ENCODE results near the gene AUP1. TPM values are rescaled to one million over a fixed set of nuclear protein-coding genes. Genes with fewer than 3 reads are reported as not detected.
A peak's percentile ranks its signal among the peaks of the same experiment; 100 is the strongest.

The AUP1 gene
- total RNA-seq, 5 donors from 2014 or later (not counting 1 experiment from before 2014, with no cell fraction given) = 144 to 167 (median 149) TPM

- Histone ChIP-seq H3K27me3 (replicated peaks in 1 of 2; ENCODE audit: control insufficient read depth in 2 of 2, extremely low read depth in 1 of 2, insufficient read depth in 2 of 2, low read length in 1 of 2) (no peaks in the 10 kb centered on the region), H3K36me3 (ENCODE audit: control insufficient read depth in 2 of 2, extremely low read depth in 1 of 2, insufficient read depth in 1 of 2, low read length in 1 of 2) (peaks cover 0 to 31% of the 10 kb centered on the region in 2 donors), H3K27ac (ENCODE audit: low read length) (peak within 1 kb of the TSS; percentile 67), H3K9me3 (no peaks in the 10 kb centered on the region), H3K4me3 (ENCODE audit: control insufficient read depth in 1 of 2, extremely low read depth in 1 of 2, low read length in 1 of 2) (peak within 1 kb of the TSS; percentile 95 to 98), H3K4me1 (ENCODE audit: control insufficient read depth in 1 of 2, extremely low read depth in 1 of 2, insufficient read depth in 2 of 2, low read length in 2 of 2) (peaks cover 13 to 30% of the 10 kb centered on the region in 2 experiments)
- peak; percentile 90 to 94 (median 91) for ATAC-seq (replicated peaks in 1 of 4)
- WGBS (ENCODE audit: insufficient coverage) = under 1% methylated on average over 45 of the region's 50 CpGs
- peak; percentile 87 to 95 (median 93) for DNase-seq
- CTCF ChIA-PET = interaction anchor here (0.6 to 3.3 kb wide), 15 partner anchors 10 to 287 kb away, joined by 3 to 35 read pairs (median 5); partner anchors contain the start of genes DQX1 (in 1 of the 2), INO80B (in 1 of the 2), MRPL53 (in 1 of the 2) and WBP1 (in 1 of the 2)
- Mint-ChIP-seq H3K36me3 (peaks cover 27% of the 10 kb centered on the region), H3K27me3 (no peaks in the 10 kb centered on the region), H3K9me3 (no peaks in the 10 kb centered on the region), H3K4me3 (peak within 1 kb of the TSS; percentile 91 to 100 (median 99)), H3K4me1 (peaks cover 25 to 44% (median 34%) of the 10 kb centered on the region in 3 donors), H3K27ac (peak within 1 kb of the TSS; percentile 99 to 100)
- POLR2A ChIA-PET = interaction anchor here (0.6 to 1.4 kb wide), 6 partner anchors 9 to 47 kb away, joined by 3 to 6 read pairs (median 4); partner anchors contain the start of genes AUP1 (in 1 of the 2), HTRA2 (in 1 of the 2), MRPL53 (in 1 of the 2) and WBP1 (in 1 of the 2)
Measured at GRCh38 chr2:74482801-74483674, 46.5 kb downstream of the AUP1 start, which contains the start of the genes CCDC142 and TTC31. TSS of gene CCDC142 (minus strand) at chr2:74482998. CDS start at chr2:74482837, 161 bp downstream. TSS of gene TTC31 (plus strand) at chr2:74483081. CDS start at chr2:74483096, 15 bp downstream.

- Histone ChIP-seq H3K4me3 (ENCODE audit: control insufficient read depth in 1 of 2, extremely low read depth in 1 of 2, low read length in 1 of 2) (peak overlapping the region; percentile 95 to 98), H3K36me3 (ENCODE audit: control insufficient read depth in 2 of 2, extremely low read depth in 1 of 2, insufficient read depth in 1 of 2, low read length in 1 of 2) (peaks cover 0 to 32% of the 10 kb centered on the region in 2 donors), H3K27me3 (replicated peaks in 1 of 2; ENCODE audit: control insufficient read depth in 2 of 2, extremely low read depth in 1 of 2, insufficient read depth in 2 of 2, low read length in 1 of 2) (no peaks in the 10 kb centered on the region), H3K4me1 (ENCODE audit: control insufficient read depth in 1 of 2, extremely low read depth in 1 of 2, insufficient read depth in 2 of 2, low read length in 2 of 2) (peaks cover 13 to 30% of the 10 kb centered on the region in 2 experiments), H3K27ac (ENCODE audit: low read length) (peak overlapping the region; percentile 67), H3K9me3 (no peaks in the 10 kb centered on the region)
- H3K27me3 Mint-ChIP-seq = no peaks in the 10 kb centered on the region
- CTCF ChIA-PET = interaction anchor here (0.8 to 3.3 kb wide), 10 partner anchors 9 to 106 kb away, joined by 4 to 35 read pairs (median 12); partner anchors contain the start of genes INO80B (in 1 of the 2), MRPL53 (in 1 of the 2) and WBP1 (in 1 of the 2)
- H3K9me3 Mint-ChIP-seq = no peaks in the 10 kb centered on the region
- H3K4me3 Mint-ChIP-seq = peak overlapping the region; percentile 91 to 100 (median 99)
- H3K27ac Mint-ChIP-seq = peak overlapping the region; percentile 99 to 100
- DNase-seq (peak in 20 of 35 experiments; percentile 5 to 66 (median 34)), ATAC-seq (replicated peaks in 1 of 4) (peak; percentile 45 to 54 (median 52))
- POLR2A ChIA-PET = interaction anchor here (0.8 to 1.4 kb wide), 4 partner anchors 8 to 15 kb away, joined by 3 to 6 read pairs (median 5); partner anchors contain the start of gene MRPL53 (in 1 of the 2)
- peaks cover 32% of the 10 kb centered on the region for H3K36me3 Mint-ChIP-seq
- 3% methylated on average over 80 of the region's 80 CpGs for WGBS (ENCODE audit: insufficient coverage)
- peaks cover 25 to 44% (median 35%) of the 10 kb centered on the region in 3 donors for H3K4me1 Mint-ChIP-seq
Measured at GRCh38 chr2:74481961-74482800, 47.3 kb downstream of the AUP1 start.

GRCh38 chr2:74481431-74481830 lies 48.1 kb downstream of the AUP1 start:
- H3K9me3 ChIP-seq = no peaks in the 10 kb centered on the region
- POLR2A ChIA-PET = interaction anchor here in 1 of 2 donors (1.1 to 1.4 kb wide), 2 partner anchors 8 to 14 kb away, joined by 3 to 6 read pairs; no protein-coding TSS in a partner anchor
- H3K27ac Mint-ChIP-seq = no peak overlapping the region
- CTCF ChIA-PET = interaction anchor here (0.9 to 3.3 kb wide), 5 partner anchors 8 to 107 kb away, joined by 4 to 35 read pairs (median 17); partner anchors contain the start of genes INO80B (in 1 of the 2), MRPL53 (in 1 of the 2) and WBP1 (in 1 of the 2)
- H3K36me3 Mint-ChIP-seq = peaks cover 28% of the 10 kb centered on the region
- no CpG with 5 or more reads among the region's 3 CpGs for WGBS (ENCODE audit: insufficient coverage)
- peak overlapping the region; percentile 95 to 98 for H3K4me3 ChIP-seq (ENCODE audit: control insufficient read depth in 1 of 2, extremely low read depth in 1 of 2, low read length in 1 of 2)
- peak overlapping the region; percentile 91 to 100 (median 99) for H3K4me3 Mint-ChIP-seq
- H3K4me1 ChIP-seq (ENCODE audit: control insufficient read depth in 1 of 2, extremely low read depth in 1 of 2, insufficient read depth in 2 of 2, low read length in 2 of 2) = peaks cover 13 to 30% of the 10 kb centered on the region in 2 experiments
- no peak for ATAC-seq (replicated peaks in 1 of 4)
- no peak overlapping the region for H3K27ac ChIP-seq (ENCODE audit: low read length)
- no peaks in the 10 kb centered on the region for H3K27me3 ChIP-seq (replicated peaks in 1 of 2; ENCODE audit: control insufficient read depth in 2 of 2, extremely low read depth in 1 of 2, insufficient read depth in 2 of 2, low read length in 1 of 2)
- no peaks in the 10 kb centered on the region for H3K9me3 Mint-ChIP-seq
- no peak for DNase-seq
- peaks cover 0 to 31% of the 10 kb centered on the region in 2 donors for H3K36me3 ChIP-seq (ENCODE audit: control insufficient read depth in 2 of 2, extremely low read depth in 1 of 2, insufficient read depth in 1 of 2, low read length in 1 of 2)
- no peaks in the 10 kb centered on the region for H3K27me3 Mint-ChIP-seq
- H3K4me1 Mint-ChIP-seq = peaks cover 25 to 42% (median 35%) of the 10 kb centered on the region in 3 donors

Other genes starting within 250 kb of the AUP1 start
- 10 to 100 TPM; 10.1 to 19.3 (median 14.6) TPM for gene SLC4A5, start 186.3 kb downstream of the AUP1 start, total RNA-seq
- 100 to 1,000 TPM in 3 of 5 donors, 10 to 100 TPM in 2; 81.9 to 124 (median 117) TPM for gene DCTN1, start 149.4 kb downstream of the AUP1 start, total RNA-seq
- gene C2orf81, start 108.1 kb downstream of the AUP1 start, total RNA-seq = 1 to 10 TPM; 5.0 to 9.5 (median 7.5) TPM
- gene WDR54, start 108.0 kb downstream of the AUP1 start, total RNA-seq = 10 to 100 TPM; 31.4 to 46.8 (median 45.4) TPM
- 1 to 10 TPM in 1 of 5 donors, under 1 TPM in 3, not detected in 1; 0.93 to 1.7 (median 0.96) TPM for gene RTKN, start 87.8 kb downstream of the AUP1 start, total RNA-seq
- 10 to 100 TPM; 44.5 to 70.8 (median 68.4) TPM for gene INO80B, start 74.6 kb downstream of the AUP1 start, total RNA-seq
- gene WBP1, start 71.3 kb downstream of the AUP1 start, total RNA-seq = 100 to 1,000 TPM in 2 of 5 donors, 10 to 100 TPM in 3; 80.2 to 104 (median 98.2) TPM
- gene MOGS, start 64.3 kb downstream of the AUP1 start, total RNA-seq = 100 to 1,000 TPM in 1 of 5 donors, 10 to 100 TPM in 4; 72.0 to 114 (median 93.8) TPM
- 10 to 100 TPM; 53.9 to 77.9 (median 59.4) TPM for gene MRPL53, start 57.0 kb downstream of the AUP1 start, total RNA-seq
- gene CCDC142, start 46.7 kb downstream of the AUP1 start, total RNA-seq = 10 to 100 TPM; 16.1 to 59.3 (median 56.7) TPM
- gene TTC31, start 46.6 kb downstream of the AUP1 start, total RNA-seq = 10 to 100 TPM; 33.1 to 45.8 (median 44.6) TPM
- gene LBX2, start 30.1 kb downstream of the AUP1 start, total RNA-seq = under 1 TPM in 4 of 5 donors, not detected in 1; 0.32 to 0.73 (median 0.66) TPM
- 10 to 100 TPM; 17.6 to 34.3 (median 28.0) TPM for gene PCGF1, start 22.0 kb downstream of the AUP1 start, total RNA-seq
- gene TLX2, start 15.3 kb downstream of the AUP1 start, total RNA-seq = under 1 TPM in 2 of 5 donors, not detected in 3; 0.28 to 0.46 TPM
- under 1 TPM in 3 of 5 donors, not detected in 2; 0.33 to 0.76 (median 0.47) TPM for gene DQX1, start 3.5 kb downstream of the AUP1 start, total RNA-seq
- 10 to 100 TPM; 25.1 to 45.2 (median 38.3) TPM for gene HTRA2, start 227 bp upstream of the AUP1 start, total RNA-seq
- gene LOXL3, start 24.2 kb upstream of the AUP1 start, total RNA-seq = under 1 TPM in 4 of 5 donors, not detected in 1; 0.10 to 0.47 (median 0.38) TPM
- 10 to 100 TPM in 3 of 5 donors, 1 to 10 TPM in 2; 9.6 to 36.5 (median 33.0) TPM for gene DOK1, start 25.0 kb upstream of the AUP1 start, total RNA-seq
- not detected for gene M1AP, start 118.6 kb upstream of the AUP1 start, total RNA-seq
- gene SEMA4F, start 124.5 kb upstream of the AUP1 start, total RNA-seq = 10 to 100 TPM; 12.2 to 24.9 (median 18.6) TPM